Fibroblast of upper back skin (primary cell): ENCODE results near the gene MEIOSIN.
"Not testable (repeated sequence)": the region's sequence is repeated elsewhere in the genome, so short reads cannot be mapped to it uniquely, and the experiment has no call there.

ENCODE experiments used
- DNase-seq: peaks from one replicate; pipeline ENCODE4 v3.0.0-alpha.2; 2013

Gene MEIOSIN

DNA sequence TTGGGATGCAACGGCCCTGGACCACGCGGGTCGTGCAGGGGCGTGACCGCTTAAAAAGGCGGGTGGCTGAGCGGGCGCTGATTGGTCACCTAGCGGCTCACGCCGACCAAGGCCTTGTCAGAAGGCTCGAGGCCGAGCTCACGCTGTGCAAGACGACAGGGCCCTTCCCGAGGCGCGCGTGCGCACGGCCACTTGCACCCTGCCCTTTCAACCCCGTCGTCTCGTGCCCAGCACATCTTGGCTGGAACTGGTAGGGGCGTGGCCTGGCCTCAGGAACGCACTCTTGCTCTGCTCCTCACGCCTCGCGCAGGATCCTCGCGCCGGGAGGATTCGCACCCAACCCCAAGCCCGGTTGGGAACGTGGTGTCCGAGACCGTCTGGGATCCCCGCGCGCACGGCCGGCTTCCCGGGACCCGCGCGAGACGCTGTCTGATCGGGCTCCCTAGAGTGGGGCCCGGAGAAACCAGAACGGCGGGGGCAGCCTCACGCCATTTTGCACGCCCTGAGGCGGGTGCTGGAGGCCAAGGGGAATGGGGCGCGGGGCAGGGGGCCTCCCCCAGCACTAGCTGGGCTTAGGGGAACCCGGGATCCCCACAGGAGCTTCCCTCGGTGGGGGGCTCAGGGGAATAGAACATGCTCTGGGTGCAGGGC, at the start of gene MEIOSIN:
TSS of gene MEIOSIN (plus strand) at position 280 of the 651 bp plus-strand sequence. CDS start 1,938 bp downstream, outside the sequence.
- no peak for DNase-seq

DNA sequence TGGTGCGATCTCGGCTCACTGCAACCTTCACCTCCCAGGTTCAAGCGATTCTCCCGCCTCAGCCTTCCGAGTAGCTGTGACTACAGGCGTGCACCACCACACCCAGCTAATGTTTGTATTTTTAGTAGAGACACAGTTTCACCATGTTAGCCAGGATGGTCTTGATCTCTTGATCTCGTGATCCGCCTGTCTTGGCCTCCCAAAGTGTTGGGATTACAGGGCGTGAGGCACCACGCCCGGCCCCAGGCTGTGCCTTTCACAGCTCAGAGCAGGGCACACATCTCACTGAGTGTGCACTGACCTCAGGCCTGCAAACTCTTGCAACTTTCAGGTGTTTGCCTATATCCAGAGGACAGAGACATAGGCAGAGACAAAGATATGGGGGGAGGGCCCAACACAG, 48.2 kb upstream of the MEIOSIN start:
- DNase-seq, result not testable (repeated sequence)

DNA sequence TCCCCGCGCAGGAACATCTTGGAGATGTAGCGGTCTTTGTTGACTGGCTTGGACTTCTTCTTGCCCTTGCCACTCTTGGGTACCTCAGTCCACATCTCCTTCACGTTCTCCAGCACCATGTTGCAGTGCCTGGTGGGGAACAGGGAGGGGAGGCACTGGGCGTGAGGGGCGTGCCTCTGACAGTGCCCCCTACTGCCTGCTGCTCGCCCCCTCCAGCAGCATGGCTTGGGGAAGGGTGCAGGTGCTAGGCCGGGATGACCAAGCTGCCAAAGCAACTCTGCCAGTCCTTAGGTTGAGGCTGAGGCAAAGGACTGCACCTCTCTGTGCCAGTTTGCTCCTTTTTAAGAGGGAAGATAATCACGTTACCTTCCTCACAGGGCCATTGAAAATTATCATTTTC, 45.6 kb upstream of the MEIOSIN start:
- no peak for DNase-seq

DNA sequence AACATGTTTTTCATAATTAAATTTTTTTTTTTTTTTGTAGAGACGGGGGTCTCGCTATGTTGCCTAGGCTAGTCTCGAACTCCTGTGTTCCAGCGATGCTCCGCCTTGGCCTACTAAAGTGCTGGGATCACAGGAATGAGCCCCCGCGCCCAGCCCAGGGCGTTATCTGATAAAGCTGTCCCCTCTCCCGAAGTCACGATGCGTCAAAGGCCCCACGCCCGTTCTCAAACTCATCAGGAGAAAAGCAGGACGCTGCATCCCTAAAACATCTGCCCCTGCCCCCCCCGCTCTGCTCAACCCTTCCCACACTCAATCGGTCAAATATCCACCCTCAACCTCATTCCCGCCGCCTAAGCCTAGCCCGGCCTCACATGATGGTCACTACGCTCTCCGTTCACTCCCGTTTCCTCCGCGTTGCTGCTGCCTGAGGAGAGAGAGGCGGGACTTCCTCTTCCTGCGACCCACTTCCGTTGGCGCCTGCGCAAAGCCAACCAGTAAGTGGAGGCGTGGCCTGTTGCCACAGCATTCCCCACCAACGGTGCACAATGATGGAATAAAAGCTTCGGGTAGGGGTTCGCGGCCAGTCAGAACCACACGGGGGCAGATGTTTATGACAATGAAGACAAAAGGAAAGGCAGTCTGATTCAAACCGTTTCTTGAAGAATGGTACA, 41.6 kb upstream of the MEIOSIN start, which contains the start of gene SNRPD2:
TSS of gene SNRPD2 (minus strand) at position 438 of the 671 bp plus-strand sequence. CDS start at position 373, 65 bp downstream.
- DNase-seq, result peak; percentile 94

- peak; percentile 100 for DNase-seq
Measured at GRCh38 chr19:45692187-45693105, 40.8 kb upstream of the MEIOSIN start, which contains the start of gene QPCTL. TSS of gene QPCTL (plus strand) at chr19:45692666. CDS start at chr19:45692704, 38 bp downstream.

GRCh38 chr19:45693106-45693788, 40.0 kb upstream of the MEIOSIN start:
- peak; percentile 65 for DNase-seq

DNA sequence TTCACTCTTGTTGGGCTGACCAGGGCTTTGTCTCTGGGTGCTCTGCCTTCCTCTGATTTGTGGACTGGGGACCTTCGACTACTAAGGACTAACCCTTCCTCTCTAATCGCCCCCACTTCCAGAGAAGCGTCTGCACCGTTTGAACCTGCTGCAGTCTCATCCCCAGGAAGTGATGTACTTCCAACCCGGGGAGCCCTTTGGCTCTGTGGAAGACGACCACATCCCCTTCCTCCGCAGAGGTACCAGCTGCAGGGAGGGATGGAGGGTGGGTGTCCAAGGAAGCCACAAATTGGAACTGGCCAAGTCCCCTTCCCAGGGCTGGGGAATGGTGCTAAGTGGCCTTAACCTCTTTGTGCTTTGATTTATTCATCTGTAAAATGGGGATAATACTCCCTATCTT, 31.6 kb upstream of the MEIOSIN start:
- DNase-seq, result no peak

GRCh38 chr19:45705115-45705514, 28.1 kb upstream of the MEIOSIN start:
- DNase-seq, result no peak

- no peak for DNase-seq
Measured at GRCh38 chr19:45705710-45706415, 27.4 kb upstream of the MEIOSIN start.

DNA sequence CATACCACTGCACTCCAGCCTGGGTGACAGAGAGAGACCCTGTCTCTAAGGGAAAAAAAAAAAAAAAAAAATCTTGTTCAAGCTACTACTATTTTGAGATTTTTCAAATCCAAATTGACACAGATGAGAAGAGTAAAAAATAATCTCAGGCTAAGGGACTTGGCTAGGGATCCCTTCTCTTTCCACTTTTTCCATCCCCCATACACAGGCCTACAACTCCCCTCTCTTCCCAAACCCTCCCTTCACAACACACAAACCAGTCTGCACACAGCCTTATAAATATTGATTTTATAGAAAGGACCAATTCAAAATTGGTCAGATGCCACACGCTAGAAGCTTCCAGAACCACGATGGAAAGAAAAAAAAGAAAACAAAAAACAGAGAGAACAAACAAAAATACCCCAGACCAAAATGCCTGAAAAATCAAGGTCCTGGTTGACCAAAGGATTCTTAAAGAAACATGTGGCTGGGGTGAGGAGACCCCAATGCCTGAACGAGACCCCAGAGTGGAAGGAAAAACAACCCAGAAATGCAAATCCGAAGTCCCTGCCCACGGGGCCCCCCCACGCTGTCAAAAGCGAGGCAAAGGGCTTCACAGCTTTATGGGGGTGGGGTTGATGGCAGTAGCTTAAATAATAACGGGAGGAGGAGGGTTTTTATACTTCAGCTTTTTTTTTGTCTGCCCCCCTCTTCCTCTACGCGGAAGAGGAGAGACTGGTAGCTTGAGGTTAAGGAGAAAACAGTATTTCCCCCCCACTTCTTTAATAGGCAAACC, 22.7 kb upstream of the MEIOSIN start:
- DNase-seq, result no peak

GRCh38 chr19:45711851-45712698, 21.2 kb upstream of the MEIOSIN start:
- DNase-seq, result no peak

DNA sequence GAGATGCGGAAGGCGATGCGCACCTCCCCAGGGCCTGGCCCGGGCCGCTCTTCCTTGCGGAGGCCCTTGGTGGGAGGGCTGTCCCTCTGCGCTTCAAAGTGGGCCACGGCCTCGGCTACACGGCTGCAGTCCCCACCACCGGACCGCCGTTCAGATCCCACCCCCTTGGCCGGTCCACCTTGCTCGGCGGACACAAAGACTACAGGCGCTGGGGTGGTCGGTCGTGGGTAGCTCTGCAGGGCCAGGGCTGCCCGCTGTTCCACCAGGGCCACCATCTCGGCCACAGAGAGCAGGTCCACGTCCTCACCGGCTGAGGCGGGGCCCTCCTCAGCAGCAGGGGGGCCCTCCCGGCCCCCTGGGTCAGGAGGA, 20.6 kb upstream of the MEIOSIN start:
- DNase-seq, result no peak

GRCh38 chr19:45713141-45713540, 20.1 kb upstream of the MEIOSIN start:
- no peak for DNase-seq

GRCh38 chr19:45715139-45715538, 18.1 kb upstream of the MEIOSIN start:
- DNase-seq, result no peak

GRCh38 chr19:45716359-45717130, 16.7 kb upstream of the MEIOSIN start:
- peak; percentile 28 for DNase-seq

DNA sequence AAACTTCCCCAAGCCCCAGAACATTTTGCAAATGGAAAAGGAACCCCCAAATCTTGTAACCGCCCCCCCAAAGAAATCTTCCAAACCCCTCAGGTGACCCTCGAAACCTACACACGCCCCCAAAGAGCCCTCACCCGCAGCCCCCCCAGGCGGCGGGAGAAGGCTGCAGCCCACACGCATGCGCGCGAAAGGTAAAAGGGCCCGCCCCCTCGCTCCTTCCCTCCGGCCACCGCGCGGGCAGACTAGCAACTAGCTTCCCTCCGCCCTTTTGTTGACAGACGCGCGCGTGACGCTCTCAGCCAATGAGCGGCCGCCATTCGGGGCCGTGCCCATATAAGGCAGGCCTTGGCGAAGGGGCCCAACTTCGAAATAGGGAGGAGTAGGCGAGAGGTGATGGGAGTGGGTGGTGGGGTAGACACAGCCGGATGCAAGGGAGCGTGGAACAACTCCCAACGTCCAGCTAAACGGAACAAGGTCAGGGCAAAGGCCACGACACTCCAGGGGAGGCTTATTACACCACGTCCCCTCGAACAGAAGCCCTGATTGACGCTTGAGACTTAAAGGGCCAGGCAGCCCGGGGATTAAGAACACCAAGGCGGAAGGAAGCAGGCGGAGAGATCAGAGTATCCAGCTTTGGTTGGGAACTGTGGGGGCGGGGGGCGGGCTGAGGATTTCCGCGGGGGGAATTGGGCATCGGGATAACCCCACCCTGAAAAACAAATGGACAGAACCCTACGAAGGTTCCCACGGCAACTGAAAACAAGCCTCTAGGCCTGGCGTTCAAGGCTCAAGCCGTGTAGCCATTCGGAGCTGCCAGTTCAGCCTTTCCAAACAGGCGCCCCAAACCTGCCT, 15.9 kb upstream of the MEIOSIN start:
- DNase-seq, result peak; percentile 99

DNA sequence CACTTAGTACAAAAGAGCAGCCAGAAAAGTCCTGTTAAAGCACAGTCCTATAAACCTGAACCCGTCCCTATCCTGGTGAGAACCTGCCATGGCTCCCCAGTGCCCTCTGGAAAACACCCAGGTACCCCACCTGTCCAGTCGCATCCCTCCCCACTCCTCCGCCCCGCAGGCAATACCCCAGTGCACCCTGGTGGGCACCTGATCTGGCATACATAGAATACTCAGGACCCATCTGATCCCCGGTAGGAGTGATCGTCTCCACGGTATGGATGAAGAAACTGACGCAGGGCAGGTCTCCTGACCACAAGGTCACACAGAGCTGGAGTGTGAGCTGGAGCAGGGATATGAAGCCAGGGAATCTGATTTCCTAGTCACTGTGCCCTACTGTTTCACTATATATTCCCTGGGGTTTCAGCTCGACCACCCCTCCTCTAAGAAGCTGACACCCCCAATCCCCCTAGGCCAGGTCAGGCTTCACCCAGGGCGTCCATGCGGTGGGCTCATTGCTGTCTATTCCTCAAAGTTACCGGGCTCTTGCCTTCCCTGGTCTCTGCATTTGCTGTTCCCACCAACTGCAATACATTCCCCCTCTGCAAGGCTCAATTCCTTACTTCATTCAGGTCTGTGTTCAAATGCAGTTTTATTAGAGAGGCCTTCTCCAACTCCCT, 15.1 kb upstream of the MEIOSIN start:
- DNase-seq, result no peak

- DNase-seq, result not testable (repeated sequence)
Measured at GRCh38 chr19:45720065-45720464, 13.2 kb upstream of the MEIOSIN start.
